ENCODE data around the gene EPHA2.

The EPHA2 gene

GRCh38 chr1:16083486-16083885 lies 72.4 kb downstream of the EPHA2 start:
- Histone ChIP-seq H3K27me3 (ENCODE audit: insufficient read depth, low read length) (no peaks in the 10 kb centered on the region), H3K27ac (ENCODE audit: low read depth, low read length) (no peak overlapping the region), H3K36me3 (ENCODE audit: insufficient read depth, low read length) (no peaks in the 10 kb centered on the region), H3K9me3 (ENCODE audit: insufficient read depth, low read depth, low read length) (no peaks in the 10 kb centered on the region), H3K9ac (ENCODE audit: low read depth, low read length) (no peak overlapping the region), H3K4me3 (ENCODE audit: low read length) (no peak overlapping the region), H3K4me1 (ENCODE audit: insufficient read depth, low read length) (0 out of 2 replicates have a peak, but pooled peaks cover 2% of the 10 kb centered on the region)
- WGBS = 86% methylated on average over 5 of the region's 5 CpGs

GRCh38 chr1:16082283-16083038 lies 73.4 kb downstream of the EPHA2 start:
- 61% methylated on average over 9 of the region's 9 CpGs for WGBS
- H3K4me3 ChIP-seq (ENCODE audit: low read length) = no peak overlapping the region
- H3K9ac ChIP-seq (ENCODE audit: low read depth, low read length) = no peak overlapping the region

GRCh38 chr1:16081636-16082035 lies 74.2 kb downstream of the EPHA2 start:
- H3K9ac ChIP-seq (ENCODE audit: low read depth, low read length) = no peak overlapping the region
- H3K27ac ChIP-seq (ENCODE audit: low read depth, low read length) = no peak overlapping the region
- whole genome bisulfite sequencing = 90% methylated on average over 9 of the region's 9 CpGs
- no peaks in the 10 kb centered on the region for H3K27me3 ChIP-seq (ENCODE audit: insufficient read depth, low read length)
- no peak overlapping the region for H3K4me3 ChIP-seq (ENCODE audit: low read length)
- 0 out of 2 replicates have a peak, but pooled peaks cover 2% of the 10 kb centered on the region for H3K4me1 ChIP-seq (ENCODE audit: insufficient read depth, low read length)
- H3K36me3 ChIP-seq (ENCODE audit: insufficient read depth, low read length) = no peaks in the 10 kb centered on the region
- no peaks in the 10 kb centered on the region for H3K9me3 ChIP-seq (ENCODE audit: insufficient read depth, low read depth, low read length)

More at GRCh38 chr1:16082283-16083038, 73.4 kb downstream of the EPHA2 start:
- no peak overlapping the region for H3K27ac ChIP-seq (ENCODE audit: low read depth, low read length)
- no peaks in the 10 kb centered on the region for H3K36me3 ChIP-seq (ENCODE audit: insufficient read depth, low read length)
- H3K9me3 ChIP-seq (ENCODE audit: insufficient read depth, low read depth, low read length) = no peaks in the 10 kb centered on the region
- H3K4me1 ChIP-seq (ENCODE audit: insufficient read depth, low read length) = 0 out of 2 replicates have a peak, but pooled peaks cover 2% of the 10 kb centered on the region
- no peaks in the 10 kb centered on the region for H3K27me3 ChIP-seq (ENCODE audit: insufficient read depth, low read length)

- no peak overlapping the region for H3K27ac ChIP-seq (ENCODE audit: low read depth, low read length)
- 92% methylated on average over 5 of the region's 5 CpGs for WGBS
- H3K36me3 ChIP-seq (ENCODE audit: insufficient read depth, low read length) = no peaks in the 10 kb centered on the region
- H3K4me1 ChIP-seq (ENCODE audit: insufficient read depth, low read length) = 0 out of 2 replicates have a peak, but pooled peaks cover 2% of the 10 kb centered on the region
- no peaks in the 10 kb centered on the region for H3K9me3 ChIP-seq (ENCODE audit: insufficient read depth, low read depth, low read length)
- no peak overlapping the region for H3K9ac ChIP-seq (ENCODE audit: low read depth, low read length)
- H3K27me3 ChIP-seq (ENCODE audit: insufficient read depth, low read length) = peaks cover 9% of the 10 kb centered on the region
- H3K4me3 ChIP-seq (ENCODE audit: low read length) = no peak overlapping the region
These were observed 75.3 kb downstream of the EPHA2 start for GRCh38 chr1:16080422-16081150.

- Histone ChIP-seq H3K27me3 (ENCODE audit: insufficient read depth, low read length) (peaks cover 22% of the 10 kb centered on the region), H3K4me3 (ENCODE audit: low read length) (no peak overlapping the region), H3K36me3 (ENCODE audit: insufficient read depth, low read length) (no peaks in the 10 kb centered on the region), H3K27ac (ENCODE audit: low read depth, low read length) (no peak overlapping the region), H3K9me3 (ENCODE audit: insufficient read depth, low read depth, low read length) (no peaks in the 10 kb centered on the region), H3K4me1 (ENCODE audit: insufficient read depth, low read length) (0 out of 2 replicates have a peak, but pooled peaks cover 5% of the 10 kb centered on the region), H3K9ac (ENCODE audit: low read depth, low read length) (no peak overlapping the region)
- 35% methylated on average over 10 of the region's 10 CpGs for WGBS
These were observed 76.8 kb downstream of the EPHA2 start for GRCh38 chr1:16078925-16079656.

GRCh38 chr1:16077406-16078245 lies 78.2 kb downstream of the EPHA2 start:
- Histone ChIP-seq H3K4me1 (ENCODE audit: insufficient read depth, low read length) (0 out of 2 replicates have a peak, but pooled peaks cover 8% of the 10 kb centered on the region), H3K27ac (ENCODE audit: low read depth, low read length) (no peak overlapping the region), H3K36me3 (ENCODE audit: insufficient read depth, low read length) (no peaks in the 10 kb centered on the region), H3K4me3 (ENCODE audit: low read length) (no peak overlapping the region), H3K9ac (ENCODE audit: low read depth, low read length) (no peak overlapping the region), H3K9me3 (ENCODE audit: insufficient read depth, low read depth, low read length) (no peaks in the 10 kb centered on the region), H3K27me3 (ENCODE audit: insufficient read depth, low read length) (peaks cover 35% of the 10 kb centered on the region)
- 85% methylated on average over 12 of the region's 12 CpGs for WGBS

GRCh38 chr1:16076865-16077238 lies 79.0 kb downstream of the EPHA2 start:
- peaks cover 43% of the 10 kb centered on the region for H3K27me3 ChIP-seq (ENCODE audit: insufficient read depth, low read length)
- no peak overlapping the region for H3K4me3 ChIP-seq (ENCODE audit: low read length)
- 0 out of 2 replicates have a peak, but pooled peaks cover 8% of the 10 kb centered on the region for H3K4me1 ChIP-seq (ENCODE audit: insufficient read depth, low read length)
- 86% methylated on average over 11 of the region's 11 CpGs for WGBS
- no peaks in the 10 kb centered on the region for H3K36me3 ChIP-seq (ENCODE audit: insufficient read depth, low read length)
- no peak overlapping the region for H3K9ac ChIP-seq (ENCODE audit: low read depth, low read length)
- H3K27ac ChIP-seq (ENCODE audit: low read depth, low read length) = no peak overlapping the region
- H3K9me3 ChIP-seq (ENCODE audit: insufficient read depth, low read depth, low read length) = no peaks in the 10 kb centered on the region

GRCh38 chr1:16076031-16076864 lies 79.6 kb downstream of the EPHA2 start:
- no peak overlapping the region for H3K9ac ChIP-seq (ENCODE audit: low read depth, low read length)
- H3K36me3 ChIP-seq (ENCODE audit: insufficient read depth, low read length) = no peaks in the 10 kb centered on the region
- H3K4me1 ChIP-seq (ENCODE audit: insufficient read depth, low read length) = 0 out of 2 replicates have a peak, but pooled peaks cover 8% of the 10 kb centered on the region
- 74% methylated on average over 13 of the region's 14 CpGs for WGBS
- peaks cover 46% of the 10 kb centered on the region for H3K27me3 ChIP-seq (ENCODE audit: insufficient read depth, low read length)
- H3K9me3 ChIP-seq (ENCODE audit: insufficient read depth, low read depth, low read length) = no peaks in the 10 kb centered on the region
- H3K27ac ChIP-seq (ENCODE audit: low read depth, low read length) = no peak overlapping the region
- H3K4me3 ChIP-seq (ENCODE audit: low read length) = no peak overlapping the region

- peaks cover 47% of the 10 kb centered on the region for H3K27me3 ChIP-seq (ENCODE audit: insufficient read depth, low read length)
- no peak overlapping the region for H3K9ac ChIP-seq (ENCODE audit: low read depth, low read length)
- H3K27ac ChIP-seq (ENCODE audit: low read depth, low read length) = no peak overlapping the region
- H3K9me3 ChIP-seq (ENCODE audit: insufficient read depth, low read depth, low read length) = no peaks in the 10 kb centered on the region
- H3K36me3 ChIP-seq (ENCODE audit: insufficient read depth, low read length) = no peaks in the 10 kb centered on the region
- H3K4me3 ChIP-seq (ENCODE audit: low read length) = no peak overlapping the region
- H3K4me1 ChIP-seq (ENCODE audit: insufficient read depth, low read length) = 0 out of 2 replicates have a peak, but pooled peaks cover 8% of the 10 kb centered on the region
- 92% methylated on average over 11 of the region's 11 CpGs for WGBS
These were observed 80.4 kb downstream of the EPHA2 start for GRCh38 chr1:16075337-16076030.

All from HUES64 (cell line).